Endothelial cell of umbilical vein (primary cell): ENCODE results near the gene CCDC85A. TPM values are rescaled to one million over a fixed set of nuclear protein-coding genes. Genes with fewer than 3 reads are reported as not detected.

Experiments
- BruUV-seq: library from RNA; stranded (reverse); fragments of 400-500 nt; replicated peaks from 2 replicates; lab custom pipeline; 2021; lab: Mats Ljungman, UMichigan
- CTCF ChIA-PET: fragments of 300-600, 350-600 bp; sonication (Branson Sonifier 250); formaldehyde crosslinking; loops from one replicate; lab custom pipeline; 2021; ENCODE audit warnings: antibody characterized with exemption, inconsistent platforms; lab: Charles Lee
- POLR2A ChIA-PET: fragments of 300-600, 350-600 bp; sonication (Branson Sonifier 250); formaldehyde crosslinking; loops from one replicate; lab custom pipeline; 2021; ENCODE audit warnings: antibody characterized with exemption, inconsistent platforms; lab: Charles Lee
- DNase-seq: peaks from one replicate; pipeline ENCODE4 v3.0.0-alpha.2; 2011; ENCODE audit warnings: low read depth, low spot score
- FAIRE-seq: peaks from 2 replicates; lab custom pipeline; 2011; peaks lifted over from hg19 to GRCh38; lab: Jason Lieb, UNC
- H2AFZ ChIP-seq: 2 replicates; pipeline ENCODE4 v1.6.0; 2012; ENCODE audit warnings: low read depth, low read length, control low read depth, inconsistent platforms
- H3K27ac ChIP-seq: 2 replicates; pipeline ENCODE4 v1.5.1; 2011; ENCODE audit warnings: low read depth, mild to moderate bottlenecking, control low read depth, low read length, moderate library complexity; ENCODE audit not compliant: insufficient read depth
- H3K27me3 ChIP-seq, 2 experiments: 2 replicates each; pipeline versions ENCODE4 v1.6.0 to v1.6.1; 2011; ENCODE audit warnings: low read length in 2 of 2, mixed read lengths in 1 of 2; ENCODE audit not compliant: control insufficient read depth in 2 of 2, insufficient read depth in 2 of 2
- H3K36me3 ChIP-seq, 2 experiments: 2 replicates in 1 of 2; 3 replicates in 1 of 2; pipeline ENCODE4 v1.5.1; 2011; ENCODE audit warnings: low read length in 2 of 2, mild to moderate bottlenecking in 1 of 2, moderate library complexity in 1 of 2; ENCODE audit not compliant: control insufficient read depth in 2 of 2, insufficient read depth in 2 of 2; ENCODE audit errors: extremely low read depth in 1 of 2
- H3K4me1 ChIP-seq: 3 replicates; pipeline ENCODE4 v1.5.1; 2011; ENCODE audit warnings: mild to moderate bottlenecking, low read length; ENCODE audit not compliant: control insufficient read depth, insufficient read depth; ENCODE audit errors: extremely low read depth
- H3K4me2 ChIP-seq: 2 replicates; pipeline ENCODE4 v1.6.1; 2011; ENCODE audit warnings: low read length, control low read depth, mixed read lengths; ENCODE audit not compliant: insufficient read depth
- H3K4me3 ChIP-seq, 3 experiments: fragments of 200-600 bp in 1 of 3; sonication (generic), shearing (Covaris generic) in 1 of 3; replicated peaks in 1 of 3; 2 replicates each; pipeline ENCODE4 v1.5.1; 2011 to 2016; ENCODE audit warnings: control low read depth in 3 of 3, low read length in 3 of 3, mild to moderate bottlenecking in 2 of 3, inconsistent platforms in 1 of 3, low read depth in 1 of 3, moderate library complexity in 1 of 3; ENCODE audit not compliant: insufficient read depth in 1 of 3
- H3K79me2 ChIP-seq: 2 replicates; pipeline ENCODE4 v1.6.0; 2012; ENCODE audit warnings: low read length, inconsistent platforms; ENCODE audit not compliant: control insufficient read depth, insufficient read depth
- H3K9ac ChIP-seq: replicated peaks from 2 replicates; pipeline ENCODE3; 2011; ENCODE audit warnings: low read length, control low read depth; ENCODE audit not compliant: insufficient read depth; ENCODE audit errors: extremely low read depth
- H3K9me1 ChIP-seq: replicated peaks from 3 replicates; pipeline ENCODE4 v1.6.0; 2011; ENCODE audit warnings: mild to moderate bottlenecking, low read length; ENCODE audit not compliant: control insufficient read depth, insufficient read depth; ENCODE audit errors: extremely low read depth
- H3K9me3 ChIP-seq: replicated peaks from 2 replicates; pipeline ENCODE4 v1.5.1; 2012; ENCODE audit warnings: low read length, inconsistent platforms; ENCODE audit not compliant: control insufficient read depth, insufficient read depth
- H4K20me1 ChIP-seq: replicated peaks from 2 replicates; pipeline ENCODE3; 2011; ENCODE audit warnings: mild to moderate bottlenecking, low read length; ENCODE audit not compliant: control insufficient read depth, insufficient read depth; ENCODE audit errors: extremely low read depth
- CTCF ChIP-seq, 2 donors: IDR thresholded peaks; 1 replicate in 1 of 2; 2 replicates in 1 of 2; pipeline ENCODE4 v1.5.1; 2011; ENCODE audit warnings: low read length in 2 of 2, mild to moderate bottlenecking in 2 of 2, moderate library complexity in 2 of 2, control low read depth in 1 of 2, inconsistent platforms in 1 of 2, low read depth in 1 of 2; ENCODE audit not compliant: insufficient read depth in 1 of 2; ENCODE audit errors: extremely low read depth in 1 of 2
- EZH2 ChIP-seq: IDR thresholded peaks from 2 replicates; pipeline ENCODE4 v1.6.1; 2012; ENCODE audit warnings: borderline replicate concordance, low read depth, mild to moderate bottlenecking, moderate library complexity, low read length, inconsistent platforms; ENCODE audit not compliant: severe bottlenecking
- FOS ChIP-seq: IDR thresholded peaks from 2 replicates; pipeline ENCODE4 v1.6.1; 2011; ENCODE audit warnings: mild to moderate bottlenecking, low read length, moderate library complexity, borderline replicate concordance; ENCODE audit not compliant: insufficient read depth
- GATA2 ChIP-seq: IDR thresholded peaks from 2 replicates; pipeline ENCODE4 v1.7.0; 2011; ENCODE audit warnings: low read depth, mild to moderate bottlenecking, moderate library complexity, mixed read lengths, low read length; ENCODE audit not compliant: insufficient read length, insufficient read depth
- JUN ChIP-seq: IDR thresholded peaks from 2 replicates; pipeline ENCODE4 v1.6.1; 2011; ENCODE audit warnings: borderline replicate concordance, low read depth; ENCODE audit not compliant: insufficient read length, insufficient read depth
- MAX ChIP-seq: IDR thresholded peaks from 2 replicates; pipeline ENCODE4 v1.6.1; 2011; ENCODE audit not compliant: insufficient read depth, insufficient read length
- MYC ChIP-seq: IDR thresholded peaks from one replicate; pipeline ENCODE4 v1.6.1; 2011; ENCODE audit warnings: mild to moderate bottlenecking, low read depth, low read length
- POLR2A ChIP-seq: IDR thresholded peaks from 2 replicates; pipeline ENCODE4 v1.6.1; 2012; ENCODE audit warnings: low read depth, mild to moderate bottlenecking, control low read depth, low read length
- POLR2AphosphoS5 ChIP-seq: IDR thresholded peaks from 2 replicates; pipeline ENCODE4 v1.6.1; 2012; ENCODE audit warnings: low read depth, mild to moderate bottlenecking, control low read depth, low read length, moderate library complexity; ENCODE audit not compliant: insufficient read depth
- dilution Hi-C: fragments of 300-500 bp; cut with MboI; formaldehyde crosslinking; loops from one replicate; pipeline ENCODE4 v1.15.0; 2019; ENCODE audit warnings: low sequenced_read_pairs; ENCODE audit not compliant: extremely low pct_ligation_motif_present
- intact Hi-C: fragments of 100-400 bp; cut with micrococcal nuclease; formaldehyde crosslinking; loops from one replicate; pipeline ENCODE4 v1.10.0; 2022
- polyA plus RNA-seq, 4 experiments: library from polyadenylated mRNA; depleted of rRNA in 3 of 4; stranded (reverse) in 3 of 4; unstranded in 1 of 4; fragments of >200 nt; gene quantifications; 2 replicates each; pipeline versions ENCODE4 v1.2.1 to v1.2.3, GENCODE V29; 2011 to 2012; ENCODE audit warnings: missing spikeins in 1 of 4
- total RNA-seq: library from RNA; stranded (reverse); gene quantifications from 2 replicates; pipeline ENCODE4 v1.2.3, GENCODE V29; 2021

CCDC85A gene
- total and polyA plus RNA-seq, 2 donors (not counting 3 experiments of a cell fraction or from before 2014, with no cell fraction given), result 5.1 to 10.4 TPM

GRCh38 chr2:56209701-56210100 lies 25.9 kb downstream of the CCDC85A start:
- H3K4me2 ChIP-seq, result no peak overlapping the region
- intact Hi-C loops (no loop called here), dilution Hi-C loops (no loop called here)
- no peaks in the 10 kb centered on the region for H3K9me1 ChIP-seq
- CTCF ChIA-PET, result no interaction called here
- H4K20me1 ChIP-seq, result no peaks in the 10 kb centered on the region
- no peak for DNase-seq
- H2AFZ ChIP-seq, result no peak overlapping the region
- no peak overlapping the region for H3K27ac ChIP-seq
- H3K4me1 ChIP-seq, result peaks cover 18% of the 10 kb centered on the region
- BruUV-seq, result no TSS peak
- no peaks in the 10 kb centered on the region for H3K27me3 ChIP-seq
- H3K9me3 ChIP-seq, result no peaks in the 10 kb centered on the region
- no peak for TF ChIP-seq CTCF (IDR thresholded peaks at IDR 0.05; ENCODE audit: extremely low read depth in 1 of 2, insufficient read depth in 1 of 2, low read depth in 1 of 2, low read length in 2 of 2)
- TF ChIP-seq FOS, result no peak
- no peak for TF ChIP-seq JUN
- TF ChIP-seq EZH2, result no peak
- TF ChIP-seq GATA2, result no peak
- POLR2A ChIA-PET, result no interaction called here
- peaks cover 3% of the 10 kb centered on the region for H3K79me2 ChIP-seq
- FAIRE-seq, result no peak
- H3K4me3 ChIP-seq, result no peak overlapping the region
- H3K9ac ChIP-seq, result no peak overlapping the region
- H3K36me3 ChIP-seq, result peaks cover 0 to 5% of the 10 kb centered on the region in 2 experiments

GRCh38 chr2:56210291-56210690 lies 26.5 kb downstream of the CCDC85A start:
- Histone ChIP-seq H3K9ac (no peak overlapping the region), H2AFZ (no peak overlapping the region), H3K27me3 (no peaks in the 10 kb centered on the region), H3K4me1 (peaks cover 18% of the 10 kb centered on the region), H4K20me1 (no peaks in the 10 kb centered on the region), H3K9me1 (no peaks in the 10 kb centered on the region), H3K4me3 (no peak overlapping the region), H3K4me2 (no peak overlapping the region), H3K79me2 (peaks cover 3% of the 10 kb centered on the region), H3K36me3 (peaks cover 0 to 5% of the 10 kb centered on the region in 2 experiments), H3K9me3 (no peaks in the 10 kb centered on the region), H3K27ac (no peak overlapping the region)
- no TSS peak for BruUV-seq
- dilution Hi-C loops, result no loop called here
- ChIA-PET POLR2A (no interaction called here), CTCF (no interaction called here)
- DNase-seq (no peak), FAIRE-seq (no peak)
- intact Hi-C loops, result no loop called here
- TF ChIP-seq POLR2A (no peak), CTCF (IDR thresholded peaks at IDR 0.05; ENCODE audit: extremely low read depth in 1 of 2, insufficient read depth in 1 of 2, low read depth in 1 of 2, low read length in 2 of 2) (no peak), MYC (no peak), EZH2 (no peak), GATA2 (no peak), POLR2AphosphoS5 (no peak), FOS (no peak), MAX (no peak), JUN (no peak)
